ENCODE measurements around the gene THSD4. TPM values are rescaled to one million over a fixed set of nuclear protein-coding genes. Genes with fewer than 3 reads are reported as not detected.

Gene THSD4
- polyA plus RNA-seq, 3 donors: 29.8 to 31.9 (median 30.7) TPM

GRCh38 chr15:71221417-71221816, 106.1 kb downstream of the THSD4 start:
- no peak for DNase-seq

GRCh38 chr15:71223516-71223915, 108.2 kb downstream of the THSD4 start:
- no peak for DNase-seq

- DNase-seq: no peak
Measured at GRCh38 chr15:71224024-71224423, 108.8 kb downstream of the THSD4 start.

GRCh38 chr15:71225851-71226250, 110.6 kb downstream of the THSD4 start:
- DNase-seq: no peak

GRCh38 chr15:71226536-71227455, 111.5 kb downstream of the THSD4 start:
- DNase-seq: no peak

- DNase-seq: no peak
Measured at GRCh38 chr15:71228403-71228802, 113.1 kb downstream of the THSD4 start.

GRCh38 chr15:71230303-71230702, 115.0 kb downstream of the THSD4 start:
- no peak for DNase-seq

GRCh38 chr15:71231758-71232157, 116.5 kb downstream of the THSD4 start:
- peak; percentile 44 for DNase-seq

GRCh38 chr15:71232411-71232810, 117.1 kb downstream of the THSD4 start:
- DNase-seq: no peak

- no peak for DNase-seq
Measured at GRCh38 chr15:71237456-71238188, 122.4 kb downstream of the THSD4 start.

- DNase-seq: no peak
Measured at GRCh38 chr15:71238926-71239325, 123.7 kb downstream of the THSD4 start.

- no peak for DNase-seq
Measured at GRCh38 chr15:71239592-71240364, 124.5 kb downstream of the THSD4 start.

- DNase-seq: no peak
Measured at GRCh38 chr15:71242292-71242691, 127.0 kb downstream of the THSD4 start.

GRCh38 chr15:71244250-71244649, 129.0 kb downstream of the THSD4 start:
- DNase-seq: no peak

GRCh38 chr15:71245588-71245987, 130.3 kb downstream of the THSD4 start:
- DNase-seq: no peak

GRCh38 chr15:71248386-71248785, 133.1 kb downstream of the THSD4 start:
- DNase-seq: no peak

- DNase-seq: no peak
Measured at GRCh38 chr15:71249986-71250385, 134.7 kb downstream of the THSD4 start.

- DNase-seq: no peak
Measured at GRCh38 chr15:71250936-71251583, 135.8 kb downstream of the THSD4 start.

- no peak for DNase-seq
Measured at GRCh38 chr15:71251584-71252043, 136.3 kb downstream of the THSD4 start.

GRCh38 chr15:71252044-71252739, 136.9 kb downstream of the THSD4 start:
- DNase-seq: no peak

- DNase-seq: no peak
Measured at GRCh38 chr15:71252740-71253047, 137.4 kb downstream of the THSD4 start.
